Fibroblast of lung (primary cell): Measurements from ENCODE around the gene ALPG. TPM values are rescaled to one million over a fixed set of nuclear protein-coding genes. Genes with fewer than 3 reads are reported as not detected.

ENCODE experiments used
- DNase-seq, 2 donors: peaks; one replicate each; pipeline versions ENCODE4 v3.0.0 to v3.0.0-alpha.2; 2010; ENCODE audit warnings: low read depth in 2 of 2
- H2AFZ ChIP-seq: 2 replicates; pipeline ENCODE4 v1.5.1; 2012; ENCODE audit warnings: low read length, control low read depth, inconsistent platforms
- H3K27ac ChIP-seq: 2 replicates; pipeline ENCODE4 v1.5.1; 2011; ENCODE audit warnings: low read length, control low read depth; ENCODE audit not compliant: insufficient read depth
- H3K27me3 ChIP-seq: 2 replicates; pipeline ENCODE4 v1.5.1; 2011; ENCODE audit warnings: mild to moderate bottlenecking, low read length; ENCODE audit not compliant: control insufficient read depth, insufficient read depth
- H3K36me3 ChIP-seq: 2 replicates; pipeline ENCODE4 v1.5.1; 2011; ENCODE audit warnings: low read length; ENCODE audit not compliant: control insufficient read depth, insufficient read depth
- H3K4me1 ChIP-seq: 2 replicates; pipeline ENCODE4 v1.5.1; 2011; ENCODE audit warnings: low read length; ENCODE audit not compliant: control insufficient read depth, insufficient read depth; ENCODE audit errors: extremely low read depth
- H3K4me2 ChIP-seq: 2 replicates; pipeline ENCODE4 v1.5.1; 2011; ENCODE audit warnings: low read length, control low read depth; ENCODE audit not compliant: insufficient read depth; ENCODE audit errors: extremely low read depth
- H3K4me3 ChIP-seq, 4 experiments: fragments of 200-600 bp in 1 of 4; sonication (generic) in 1 of 4; replicated peaks in 1 of 4; 2 replicates each; pipeline ENCODE4 v1.5.1; 2011 to 2016; ENCODE audit warnings: low read length in 4 of 4, low read depth in 3 of 4, mild to moderate bottlenecking in 3 of 4, control low read depth in 2 of 4, inconsistent platforms in 1 of 4, mixed read lengths in 1 of 4; ENCODE audit not compliant: insufficient read depth in 1 of 4; ENCODE audit errors: control extremely low read depth in 1 of 4
- H3K79me2 ChIP-seq: 2 replicates; pipeline ENCODE4 v1.5.1; 2012; ENCODE audit warnings: mild to moderate bottlenecking, low read length, inconsistent platforms; ENCODE audit not compliant: control insufficient read depth, insufficient read depth
- H3K9ac ChIP-seq: 2 replicates; pipeline ENCODE4 v1.5.1; 2011; ENCODE audit warnings: mild to moderate bottlenecking, low read length, control low read depth; ENCODE audit not compliant: insufficient read depth
- H3K9me3 ChIP-seq: 2 replicates; pipeline ENCODE4 v1.5.1; 2012; ENCODE audit warnings: low read depth, low read length; ENCODE audit not compliant: control insufficient read depth, insufficient read depth
- H4K20me1 ChIP-seq: 2 replicates; pipeline ENCODE4 v1.5.1; 2011; ENCODE audit warnings: low read length; ENCODE audit not compliant: control insufficient read depth, insufficient read depth; ENCODE audit errors: extremely low read depth
- EZH2 ChIP-seq: IDR thresholded peaks from 2 replicates; pipeline ENCODE4 v1.5.1; 2012; ENCODE audit warnings: low read length, control low read depth, mild to moderate bottlenecking; ENCODE audit errors: missing control alignments
- polyA plus RNA-seq, 2 donors: library from polyadenylated mRNA; depleted of rRNA in 1 of 2; stranded (reverse) in 1 of 2; unstranded in 1 of 2; fragments of >200 nt; gene quantifications; 2 replicates each; pipeline ENCODE4 v1.2.1, GENCODE V29; 2011 to 2012; ENCODE audit warnings: missing spikeins in 1 of 2
- total RNA-seq: library from RNA; depleted of rRNA; stranded (reverse); fragments of >200 nt; gene quantifications from 2 replicates; pipeline ENCODE4 v1.2.1, GENCODE V29; 2014
- TF ChIP-seq, protein P1 (sequence below), 2 donors: IDR thresholded peaks in 1 of 2; conservative IDR thresholded peaks in 1 of 2; 1 replicate in 1 of 2; 2 replicates in 1 of 2; pipeline ENCODE4 v1.5.1; 2011 to 2012; ENCODE audit warnings: low read length in 2 of 2, control low read depth in 1 of 2, inconsistent platforms in 1 of 2, low read depth in 1 of 2, mild to moderate bottlenecking in 1 of 2

ALPG gene
- total and polyA plus RNA-seq, 2 donors (not counting 1 experiment from before 2014, with no cell fraction given): not detected

GRCh38 chr2:232388324-232388891 lies 18.2 kb upstream of the ALPG start:
- no peaks in the 10 kb centered on the region for H3K4me1 ChIP-seq
- DNase-seq: no peak
- no peak overlapping the region for H3K27ac ChIP-seq
- TF ChIP-seq, protein P1, sequence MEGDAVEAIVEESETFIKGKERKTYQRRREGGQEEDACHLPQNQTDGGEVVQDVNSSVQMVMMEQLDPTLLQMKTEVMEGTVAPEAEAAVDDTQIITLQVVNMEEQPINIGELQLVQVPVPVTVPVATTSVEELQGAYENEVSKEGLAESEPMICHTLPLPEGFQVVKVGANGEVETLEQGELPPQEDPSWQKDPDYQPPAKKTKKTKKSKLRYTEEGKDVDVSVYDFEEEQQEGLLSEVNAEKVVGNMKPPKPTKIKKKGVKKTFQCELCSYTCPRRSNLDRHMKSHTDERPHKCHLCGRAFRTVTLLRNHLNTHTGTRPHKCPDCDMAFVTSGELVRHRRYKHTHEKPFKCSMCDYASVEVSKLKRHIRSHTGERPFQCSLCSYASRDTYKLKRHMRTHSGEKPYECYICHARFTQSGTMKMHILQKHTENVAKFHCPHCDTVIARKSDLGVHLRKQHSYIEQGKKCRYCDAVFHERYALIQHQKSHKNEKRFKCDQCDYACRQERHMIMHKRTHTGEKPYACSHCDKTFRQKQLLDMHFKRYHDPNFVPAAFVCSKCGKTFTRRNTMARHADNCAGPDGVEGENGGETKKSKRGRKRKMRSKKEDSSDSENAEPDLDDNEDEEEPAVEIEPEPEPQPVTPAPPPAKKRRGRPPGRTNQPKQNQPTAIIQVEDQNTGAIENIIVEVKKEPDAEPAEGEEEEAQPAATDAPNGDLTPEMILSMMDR (conservative IDR thresholded peaks at IDR 0.05 in 1 of 2, IDR thresholded peaks at IDR 0.05 in 1 of 2; ENCODE audit: low read depth in 1 of 2, low read length in 2 of 2): no peak
- TF ChIP-seq EZH2: peak; percentile 83
- H4K20me1 ChIP-seq: no peaks in the 10 kb centered on the region
- H3K36me3 ChIP-seq: no peaks in the 10 kb centered on the region
- H3K27me3 ChIP-seq: peaks cover 55% of the 10 kb centered on the region
- no peak overlapping the region for H3K4me3 ChIP-seq
- no peak overlapping the region for H3K9ac ChIP-seq
- no peak overlapping the region for H2AFZ ChIP-seq
- H3K79me2 ChIP-seq: no peaks in the 10 kb centered on the region
- no peak overlapping the region for H3K4me2 ChIP-seq
- H3K9me3 ChIP-seq: no peaks in the 10 kb centered on the region

- peaks cover 55% of the 10 kb centered on the region for H3K27me3 ChIP-seq
- peak; percentile 5 for TF ChIP-seq EZH2
- TF ChIP-seq, protein P1 (conservative IDR thresholded peaks at IDR 0.05 in 1 of 2, IDR thresholded peaks at IDR 0.05 in 1 of 2; ENCODE audit: low read depth in 1 of 2, low read length in 2 of 2): no peak
These were observed 17.3 kb upstream of the ALPG start for GRCh38 chr2:232389327-232389726.

GRCh38 chr2:232390661-232391060 lies 16.0 kb upstream of the ALPG start:
- TF ChIP-seq EZH2: no peak
- TF ChIP-seq, protein P1 (conservative IDR thresholded peaks at IDR 0.05 in 1 of 2, IDR thresholded peaks at IDR 0.05 in 1 of 2; ENCODE audit: low read depth in 1 of 2, low read length in 2 of 2): no peak
- H3K4me1 ChIP-seq: no peaks in the 10 kb centered on the region
- H3K9me3 ChIP-seq: no peaks in the 10 kb centered on the region
- DNase-seq: no peak
- H3K27me3 ChIP-seq: peaks cover 51% of the 10 kb centered on the region
- H2AFZ ChIP-seq: no peak overlapping the region
- no peaks in the 10 kb centered on the region for H4K20me1 ChIP-seq
- no peak overlapping the region for H3K4me2 ChIP-seq
- H3K4me3 ChIP-seq: no peak overlapping the region
- H3K79me2 ChIP-seq: no peaks in the 10 kb centered on the region
- no peak overlapping the region for H3K27ac ChIP-seq
- no peaks in the 10 kb centered on the region for H3K36me3 ChIP-seq
- no peak overlapping the region for H3K9ac ChIP-seq

More at GRCh38 chr2:232389327-232389726, 17.3 kb upstream of the ALPG start:
- no peak overlapping the region for H3K4me3 ChIP-seq
- no peaks in the 10 kb centered on the region for H3K9me3 ChIP-seq
- no peaks in the 10 kb centered on the region for H4K20me1 ChIP-seq
- H2AFZ ChIP-seq: no peak overlapping the region
- no peaks in the 10 kb centered on the region for H3K79me2 ChIP-seq
- peak in 1 of 2 donors; percentile 64 for DNase-seq
- no peaks in the 10 kb centered on the region for H3K36me3 ChIP-seq
- no peak overlapping the region for H3K9ac ChIP-seq
- no peak overlapping the region for H3K27ac ChIP-seq
- no peak overlapping the region for H3K4me2 ChIP-seq
- H3K4me1 ChIP-seq: no peaks in the 10 kb centered on the region
